ENCODE measurements around the gene DYNLT1. TPM values are rescaled to one million over a fixed set of nuclear protein-coding genes. Genes with fewer than 3 reads are reported as not detected.

The DYNLT1 gene
- total and polyA plus RNA-seq, 2 experiments from 2014 or later, result 60.9 to 241 TPM

DNA sequence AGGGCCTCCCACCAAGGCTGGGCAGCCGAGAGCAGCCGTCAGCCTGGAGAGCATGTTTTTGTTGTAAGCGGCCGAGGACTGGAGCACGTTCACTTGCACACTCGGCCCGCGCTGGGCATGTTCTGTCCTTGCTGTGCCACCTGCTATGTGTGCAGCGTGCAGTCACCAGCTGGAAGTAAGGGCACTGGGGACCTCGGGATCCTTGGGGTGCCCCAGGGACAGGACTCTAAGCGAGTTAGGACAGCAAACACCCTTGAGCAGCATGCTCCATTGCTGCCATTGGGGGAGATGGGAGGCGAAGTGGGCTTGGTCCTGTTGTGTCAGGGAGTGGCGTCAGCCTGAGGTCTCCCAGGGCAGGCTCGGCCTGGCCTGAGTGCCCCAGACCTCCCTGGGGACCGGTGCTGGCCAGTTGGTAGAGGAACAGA, 18.6 kb downstream of the DYNLT1 start:
- H4K20me1 ChIP-seq (replicated peaks; ENCODE audit: insufficient read depth), result peaks cover 2% of the 10 kb centered on the region
- Mint-ChIP-seq H3K27ac (no peak overlapping the region), H3K4me1 (peaks cover 23% of the 10 kb centered on the region), H3K27me3 (ENCODE audit: insufficient read depth, low read depth, poor library complexity) (peaks cover 21% of the 10 kb centered on the region), H3K4me3 (no peak overlapping the region), H3K9me3 (no peaks in the 10 kb centered on the region), H3K36me3 (ENCODE audit: low read depth) (peaks cover 62% of the 10 kb centered on the region)
- no peak for ATAC-seq
- no peaks in the 10 kb centered on the region for H3F3A ChIP-seq (replicated peaks; ENCODE audit: low read depth)
- H3K79me2 ChIP-seq (replicated peaks; ENCODE audit: insufficient read depth), result no peaks in the 10 kb centered on the region
- H3K4me2 ChIP-seq, result no peak overlapping the region
- TF ChIP-seq STAT1 (IDR thresholded peaks at IDR 0.05; ENCODE audit: unreplicated experiment), result no peak
- TF ChIP-seq, protein P1, sequence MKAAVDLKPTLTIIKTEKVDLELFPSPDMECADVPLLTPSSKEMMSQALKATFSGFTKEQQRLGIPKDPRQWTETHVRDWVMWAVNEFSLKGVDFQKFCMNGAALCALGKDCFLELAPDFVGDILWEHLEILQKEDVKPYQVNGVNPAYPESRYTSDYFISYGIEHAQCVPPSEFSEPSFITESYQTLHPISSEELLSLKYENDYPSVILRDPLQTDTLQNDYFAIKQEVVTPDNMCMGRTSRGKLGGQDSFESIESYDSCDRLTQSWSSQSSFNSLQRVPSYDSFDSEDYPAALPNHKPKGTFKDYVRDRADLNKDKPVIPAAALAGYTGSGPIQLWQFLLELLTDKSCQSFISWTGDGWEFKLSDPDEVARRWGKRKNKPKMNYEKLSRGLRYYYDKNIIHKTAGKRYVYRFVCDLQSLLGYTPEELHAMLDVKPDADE (IDR thresholded peaks at IDR 0.05), result no peak
- TF ChIP-seq, protein P2, sequence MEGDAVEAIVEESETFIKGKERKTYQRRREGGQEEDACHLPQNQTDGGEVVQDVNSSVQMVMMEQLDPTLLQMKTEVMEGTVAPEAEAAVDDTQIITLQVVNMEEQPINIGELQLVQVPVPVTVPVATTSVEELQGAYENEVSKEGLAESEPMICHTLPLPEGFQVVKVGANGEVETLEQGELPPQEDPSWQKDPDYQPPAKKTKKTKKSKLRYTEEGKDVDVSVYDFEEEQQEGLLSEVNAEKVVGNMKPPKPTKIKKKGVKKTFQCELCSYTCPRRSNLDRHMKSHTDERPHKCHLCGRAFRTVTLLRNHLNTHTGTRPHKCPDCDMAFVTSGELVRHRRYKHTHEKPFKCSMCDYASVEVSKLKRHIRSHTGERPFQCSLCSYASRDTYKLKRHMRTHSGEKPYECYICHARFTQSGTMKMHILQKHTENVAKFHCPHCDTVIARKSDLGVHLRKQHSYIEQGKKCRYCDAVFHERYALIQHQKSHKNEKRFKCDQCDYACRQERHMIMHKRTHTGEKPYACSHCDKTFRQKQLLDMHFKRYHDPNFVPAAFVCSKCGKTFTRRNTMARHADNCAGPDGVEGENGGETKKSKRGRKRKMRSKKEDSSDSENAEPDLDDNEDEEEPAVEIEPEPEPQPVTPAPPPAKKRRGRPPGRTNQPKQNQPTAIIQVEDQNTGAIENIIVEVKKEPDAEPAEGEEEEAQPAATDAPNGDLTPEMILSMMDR (conservative IDR thresholded peaks at IDR 0.05; ENCODE audit: low read depth in 2 of 2), result no peak
- TF ChIP-seq JUNB (IDR thresholded peaks at IDR 0.05; ENCODE audit: unreplicated experiment), result no peak
- peaks cover 10% of the 10 kb centered on the region; the same call in 1 of the 2 replicates for H3K36me3 ChIP-seq (ENCODE audit: insufficient read depth)
- H3K4me1 ChIP-seq (ENCODE audit: insufficient read depth), result no peaks in the 10 kb centered on the region
- DNase-seq (ENCODE audit: low spot score), result no peak
- no peak overlapping the region for H3K4me3 ChIP-seq
- no peaks in the 10 kb centered on the region for H3K27me3 ChIP-seq (ENCODE audit: insufficient read depth)
- H3K9me2 ChIP-seq (ENCODE audit: insufficient read depth), result no peaks in the 10 kb centered on the region
- H2AFZ ChIP-seq, result no peak overlapping the region
- H3K27ac ChIP-seq (ENCODE audit: low read depth), result no peak overlapping the region

DNA sequence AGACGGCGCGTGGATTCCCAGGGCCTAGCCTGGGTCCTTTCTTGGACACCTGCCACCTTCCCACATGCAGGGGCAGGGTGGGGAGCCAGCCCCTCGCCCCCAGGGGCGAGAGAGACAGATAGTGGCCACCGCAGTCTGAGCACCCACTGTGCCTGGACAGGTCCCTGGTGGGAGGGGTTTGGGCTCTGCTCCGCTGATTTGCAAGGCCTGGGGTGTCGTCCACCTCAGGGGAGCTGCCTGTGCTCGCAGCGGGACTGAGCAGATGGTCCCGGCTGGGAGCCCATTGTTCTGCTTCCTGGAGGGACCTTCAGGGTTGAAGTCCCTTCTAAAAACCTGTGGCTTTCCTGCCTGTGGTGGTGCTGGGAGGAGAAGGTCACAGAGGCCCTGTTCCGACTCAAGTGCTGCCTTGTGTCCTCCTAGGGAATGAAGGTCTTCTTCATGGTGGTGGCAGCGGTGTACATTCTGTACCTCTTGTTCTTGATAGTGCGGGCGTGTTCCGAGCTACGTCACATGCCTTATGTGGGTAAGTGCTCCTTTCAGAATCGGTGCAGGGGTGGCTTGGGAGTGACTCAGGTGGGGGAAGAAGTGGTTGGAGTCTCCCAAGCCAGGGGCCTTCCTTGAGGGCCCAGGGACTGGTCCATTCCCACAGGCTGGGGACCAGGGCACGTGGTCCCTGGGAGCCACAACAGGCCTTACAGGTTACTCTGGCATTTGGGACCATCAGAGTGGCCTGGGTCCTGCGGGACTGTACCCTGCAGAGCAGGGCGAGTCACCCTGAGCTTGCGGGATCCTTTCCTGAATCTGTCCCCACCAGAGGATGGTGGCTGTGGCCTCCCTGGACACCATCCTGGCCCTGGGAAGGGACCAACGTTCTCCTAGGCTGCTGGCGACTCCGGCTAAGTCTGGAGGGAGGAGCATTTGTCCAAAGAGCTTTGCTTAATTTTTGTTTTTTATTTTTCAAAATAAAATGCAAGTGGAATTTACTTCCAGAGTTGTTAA, 19.6 kb downstream of the DYNLT1 start:
- Mint-ChIP-seq H3K9me3 (no peaks in the 10 kb centered on the region), H3K27me3 (ENCODE audit: insufficient read depth, low read depth, poor library complexity) (peaks cover 21% of the 10 kb centered on the region), H3K36me3 (ENCODE audit: low read depth) (peaks cover 67% of the 10 kb centered on the region), H3K27ac (peak overlapping the region; percentile 69; the same call in 1 of the 2 replicates), H3K4me3 (no peak overlapping the region), H3K4me1 (peaks cover 23% of the 10 kb centered on the region)
- no peak overlapping the region for H3K27ac ChIP-seq (ENCODE audit: low read depth)
- peaks cover 2% of the 10 kb centered on the region for H4K20me1 ChIP-seq (replicated peaks; ENCODE audit: insufficient read depth)
- no peaks in the 10 kb centered on the region for H3K9me2 ChIP-seq (ENCODE audit: insufficient read depth)
- no peaks in the 10 kb centered on the region for H3F3A ChIP-seq (replicated peaks; ENCODE audit: low read depth)
- H3K27me3 ChIP-seq (ENCODE audit: insufficient read depth), result no peaks in the 10 kb centered on the region
- no peak for DNase-seq (ENCODE audit: low spot score)
- peak; percentile 9; the same call in 1 of the 3 replicates for ATAC-seq
- no peak overlapping the region for H2AFZ ChIP-seq
- H3K36me3 ChIP-seq (ENCODE audit: insufficient read depth), result peaks cover 11% of the 10 kb centered on the region
- no peaks in the 10 kb centered on the region for H3K79me2 ChIP-seq (replicated peaks; ENCODE audit: insufficient read depth)
- H3K4me2 ChIP-seq, result no peak overlapping the region
- H3K4me1 ChIP-seq (ENCODE audit: insufficient read depth), result no peaks in the 10 kb centered on the region
- H3K4me3 ChIP-seq, result no peak overlapping the region
- TF ChIP-seq STAT1 (IDR thresholded peaks at IDR 0.05; ENCODE audit: unreplicated experiment) (no peak), EZH2 (IDR thresholded peaks at IDR 0.05; ENCODE audit: low read depth, unreplicated experiment) (no peak), JUNB (IDR thresholded peaks at IDR 0.05; ENCODE audit: unreplicated experiment) (no peak), POLR2AphosphoS5 (IDR thresholded peaks at IDR 0.05; ENCODE audit: low read depth) (no peak), EZH2phosphoT487 (IDR thresholded peaks at IDR 0.05; ENCODE audit: unreplicated experiment) (no peak)
- TF ChIP-seq, protein P3, sequence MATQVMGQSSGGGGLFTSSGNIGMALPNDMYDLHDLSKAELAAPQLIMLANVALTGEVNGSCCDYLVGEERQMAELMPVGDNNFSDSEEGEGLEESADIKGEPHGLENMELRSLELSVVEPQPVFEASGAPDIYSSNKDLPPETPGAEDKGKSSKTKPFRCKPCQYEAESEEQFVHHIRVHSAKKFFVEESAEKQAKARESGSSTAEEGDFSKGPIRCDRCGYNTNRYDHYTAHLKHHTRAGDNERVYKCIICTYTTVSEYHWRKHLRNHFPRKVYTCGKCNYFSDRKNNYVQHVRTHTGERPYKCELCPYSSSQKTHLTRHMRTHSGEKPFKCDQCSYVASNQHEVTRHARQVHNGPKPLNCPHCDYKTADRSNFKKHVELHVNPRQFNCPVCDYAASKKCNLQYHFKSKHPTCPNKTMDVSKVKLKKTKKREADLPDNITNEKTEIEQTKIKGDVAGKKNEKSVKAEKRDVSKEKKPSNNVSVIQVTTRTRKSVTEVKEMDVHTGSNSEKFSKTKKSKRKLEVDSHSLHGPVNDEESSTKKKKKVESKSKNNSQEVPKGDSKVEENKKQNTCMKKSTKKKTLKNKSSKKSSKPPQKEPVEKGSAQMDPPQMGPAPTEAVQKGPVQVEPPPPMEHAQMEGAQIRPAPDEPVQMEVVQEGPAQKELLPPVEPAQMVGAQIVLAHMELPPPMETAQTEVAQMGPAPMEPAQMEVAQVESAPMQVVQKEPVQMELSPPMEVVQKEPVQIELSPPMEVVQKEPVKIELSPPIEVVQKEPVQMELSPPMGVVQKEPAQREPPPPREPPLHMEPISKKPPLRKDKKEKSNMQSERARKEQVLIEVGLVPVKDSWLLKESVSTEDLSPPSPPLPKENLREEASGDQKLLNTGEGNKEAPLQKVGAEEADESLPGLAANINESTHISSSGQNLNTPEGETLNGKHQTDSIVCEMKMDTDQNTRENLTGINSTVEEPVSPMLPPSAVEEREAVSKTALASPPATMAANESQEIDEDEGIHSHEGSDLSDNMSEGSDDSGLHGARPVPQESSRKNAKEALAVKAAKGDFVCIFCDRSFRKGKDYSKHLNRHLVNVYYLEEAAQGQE (IDR thresholded peaks at IDR 0.05; ENCODE audit: unreplicated experiment), result no peak

Measured in GM23338 (cell line).